MM.1S (cell line): Measurements from ENCODE around the gene TBC1D16.

ENCODE experiments used
- CTCF ChIP-seq: fragments of 300-600 bp; sonication (generic); IDR thresholded peaks from 2 replicates; pipeline ENCODE4 v1.5.1; 2016; ENCODE audit warnings: antibody characterized with exemption, low read length, mixed read lengths
- EZH2phosphoT487 ChIP-seq: fragments of 300-600 bp; sonication (generic); IDR thresholded peaks from 2 replicates; pipeline ENCODE4 v1.6.1; 2018; ENCODE audit warnings: antibody characterized with exemption, low read length

- TF ChIP-seq CTCF: no peak
- no peak for TF ChIP-seq EZH2phosphoT487
These were observed 84.1 kb downstream of the TBC1D16 start for GRCh38 chr17:79951361-79952264.
